Upper lobe of left lung (tissue), 6 donors: ENCODE results near the gene RASGRP3. TPM values are rescaled to one million over a fixed set of nuclear protein-coding genes. Genes with fewer than 3 reads are reported as not detected.
"Not testable (repeated sequence)": the region's sequence is repeated elsewhere in the genome, so short reads cannot be mapped to it uniquely, and the experiment has no call there.

Source experiments
- ATAC-seq, 2 donors: fragments of 200-7000 bp; cut with Tn5 transposase; one replicate each; pipeline ENCODE4 v1.9.1; 2022; ENCODE audit warnings: mild to moderate bottlenecking in 2 of 2, moderate library complexity in 2 of 2; ENCODE audit not compliant: low FRiP score in 2 of 2
- DNase-seq, 2 donors: peaks; one replicate each; pipeline ENCODE4 v3.0.0-alpha.2; 2019 to 2020
- H3K27ac ChIP-seq, 4 donors: fragments of 200-600 bp; sonication (generic); one replicate each; pipeline ENCODE4 v1.5.1; 2016 to 2019
- H3K27me3 ChIP-seq, 4 donors: fragments of 200-600 bp; sonication (generic); one replicate each; pipeline ENCODE4 v1.5.1; 2017 to 2019
- H3K36me3 ChIP-seq, 4 donors: fragments of 200-600 bp; sonication (generic); one replicate each; pipeline ENCODE4 v1.5.1; 2016 to 2019
- H3K4me1 ChIP-seq, 4 donors: fragments of 200-600 bp; sonication (generic); one replicate each; pipeline ENCODE4 v1.5.1; 2018 to 2019
- H3K4me3 ChIP-seq, 4 donors: fragments of 200-600 bp; sonication (generic); one replicate each; pipeline ENCODE4 v1.5.1; 2017 to 2019; ENCODE audit warnings: mild to moderate bottlenecking in 2 of 4, moderate library complexity in 1 of 4
- H3K9me3 ChIP-seq, 4 donors: fragments of 200-600 bp; sonication (generic); one replicate each; pipeline ENCODE4 v1.5.1; 2018 to 2019
- CTCF ChIP-seq, 6 experiments: fragments of 450-650 bp in 4 of 6; fragments of 200-600 bp in 2 of 6; sonication (generic) in 2 of 6; IDR thresholded peaks; one replicate each; pipeline ENCODE4 v1.5.1; 2016 to 2019; ENCODE audit warnings: antibody characterized with exemption in 6 of 6
- EP300 ChIP-seq, 4 donors: sonication (generic); formaldehyde crosslinking; IDR thresholded peaks; one replicate each; pipeline ENCODE4 v1.5.1; 2017; ENCODE audit warnings: antibody characterized with exemption in 4 of 4, control low read depth in 2 of 4
- POLR2A ChIP-seq, 4 donors: fragments of 450-650 bp; IDR thresholded peaks; one replicate each; pipeline ENCODE4 v1.5.1; 2016 to 2017; ENCODE audit warnings: antibody characterized with exemption in 4 of 4, mild to moderate bottlenecking in 2 of 4
- POLR2AphosphoS5 ChIP-seq, 2 donors: sonication (generic); formaldehyde crosslinking; IDR thresholded peaks; one replicate each; pipeline ENCODE4 v1.5.1; 2017; ENCODE audit warnings: antibody characterized with exemption in 2 of 2
- WGBS, 2 donors: methylation state at CpG; one replicate each; pipeline ENCODE4 v1.1.5; 2017 to 2018; 5-methylcytosine and 5-hydroxymethylcytosine counted together
- total RNA-seq, 6 donors: library from RNA; depleted of rRNA in 4 of 6; stranded (reverse); fragments of >200 nt in 4 of 6; gene quantifications; one replicate each; pipeline versions ENCODE4 v1.1.0 to v1.2.1, GENCODE V29; 2016 to 2021
- donor health status: DM: no; HTN: no; CAD: no; lungs with moderate emphysema.
- donor health status: DM: no; HTN: yes; CAD: no; lungs with severe emphysema.

The RASGRP3 gene
- total RNA-seq, 6 donors from 2014 or later = 7.0 to 34.6 (median 14.1) TPM

DNA sequence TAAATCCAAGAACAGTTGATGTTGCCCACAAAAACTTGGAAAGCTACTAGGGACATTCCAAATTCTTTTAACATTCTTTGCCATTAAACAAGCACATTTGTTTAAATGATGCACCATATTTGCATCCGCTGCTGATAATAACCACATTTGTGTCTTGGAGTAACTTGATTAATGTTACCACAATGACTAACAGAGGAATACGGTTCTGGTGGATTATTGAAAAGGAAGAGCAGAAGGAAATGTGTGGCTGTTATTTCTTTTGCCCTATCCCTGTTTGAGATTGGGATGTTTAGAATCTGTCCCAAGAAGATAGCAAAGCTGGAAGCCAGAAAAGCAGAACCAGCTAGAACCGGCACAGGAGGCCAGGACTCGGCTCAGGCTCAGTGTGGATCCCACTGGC is 39.2 kb upstream of the RASGRP3 start:
- Histone ChIP-seq H3K4me1 (peaks cover 0 to 19% (median 8%) of the 10 kb centered on the region in 4 donors), H3K27ac (peak overlapping the region in 3 of 4 donors; percentile 32 to 73 (median 53)), H3K4me3 (peak overlapping the region in 1 of 4 donors; percentile 18), H3K36me3 (no peaks in the 10 kb centered on the region), H3K27me3 (no peaks in the 10 kb centered on the region), H3K9me3 (no peaks in the 10 kb centered on the region)
- ATAC-seq (no peak), DNase-seq (no peak)
- WGBS, 2 donors = 32 to 35% methylated on average over 4 of the region's 4 CpGs
- TF ChIP-seq CTCF (IDR thresholded peaks at IDR 0.05) (no peak), EP300 (IDR thresholded peaks at IDR 0.05) (no peak), POLR2AphosphoS5 (IDR thresholded peaks at IDR 0.05) (no peak), POLR2A (IDR thresholded peaks at IDR 0.05) (no peak)

GRCh38 chr2:33437815-33438214 is 38.6 kb upstream of the RASGRP3 start:
- TF ChIP-seq POLR2A (IDR thresholded peaks at IDR 0.05) (no peak), EP300 (IDR thresholded peaks at IDR 0.05) (no peak), CTCF (IDR thresholded peaks at IDR 0.05) (no peak), POLR2AphosphoS5 (IDR thresholded peaks at IDR 0.05) (no peak)
- Histone ChIP-seq H3K4me1 (peaks cover 0 to 19% (median 8%) of the 10 kb centered on the region in 4 donors), H3K9me3 (no peaks in the 10 kb centered on the region), H3K27ac (peak overlapping the region; percentile 4 to 73 (median 42)), H3K27me3 (no peaks in the 10 kb centered on the region), H3K4me3 (peak overlapping the region in 1 of 4 donors; percentile 18), H3K36me3 (no peaks in the 10 kb centered on the region)
- DNase-seq = no peak
- WGBS, 2 donors = 32 to 44% methylated on average over 2 of the region's 2 CpGs
- ATAC-seq = no peak

DNA sequence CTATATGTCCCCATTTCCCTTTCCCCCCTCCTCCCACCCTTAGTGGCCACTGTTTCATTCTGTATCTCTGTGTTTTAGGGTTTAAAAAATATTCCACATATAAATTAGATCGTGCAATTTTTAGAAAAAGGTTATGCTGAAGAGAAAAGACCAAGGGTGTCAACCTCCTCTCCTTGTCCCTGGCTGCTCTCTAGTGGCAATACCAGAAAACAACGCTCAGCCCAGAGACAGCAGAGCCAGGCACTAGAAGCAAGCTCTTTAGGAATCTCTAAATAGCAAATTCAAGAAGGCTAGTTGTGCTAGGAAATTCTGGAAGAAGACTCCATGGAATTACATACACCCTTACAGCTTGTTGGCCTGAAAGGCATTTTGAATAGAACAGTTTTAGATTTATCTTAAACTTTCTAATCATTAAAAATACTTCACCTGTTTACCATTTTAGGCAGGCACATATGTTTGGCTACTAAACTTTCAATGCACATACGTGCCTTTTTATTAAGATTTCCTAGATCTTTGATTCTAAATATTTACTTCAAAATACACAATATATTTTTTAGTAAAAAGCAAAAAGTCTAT is 35.1 kb upstream of the RASGRP3 start:
- peak in 1 of 2 donors; percentile 39 for DNase-seq
- Histone ChIP-seq H3K4me1 (peaks cover 0 to 8% (median 3%) of the 10 kb centered on the region in 4 donors), H3K9me3 (no peaks in the 10 kb centered on the region), H3K36me3 (no peaks in the 10 kb centered on the region), H3K27ac (no peak overlapping the region), H3K4me3 (no peak overlapping the region), H3K27me3 (no peaks in the 10 kb centered on the region)
- TF ChIP-seq CTCF (IDR thresholded peaks at IDR 0.05) (peak in 5 of 6 experiments; percentile 26 to 52 (median 46)), EP300 (IDR thresholded peaks at IDR 0.05) (no peak)
- 33 to 39% methylated on average over 3 of the region's 3 CpGs for WGBS, 2 donors
- ATAC-seq = peak in 1 of 2 donors; percentile 73

- ATAC-seq, H3K27ac ChIP-seq: not testable (repeated sequence)
- WGBS, 2 donors = 97 to 98% methylated on average over 9 of the region's 9 CpGs
Observed at GRCh38 chr2:33442052-33442451, 34.4 kb upstream of the RASGRP3 start.

GRCh38 chr2:33442528-33443079 is 33.8 kb upstream of the RASGRP3 start:
- peak in 1 of 2 donors; percentile 46 for ATAC-seq
- Histone ChIP-seq H3K27me3 (no peaks in the 10 kb centered on the region), H3K36me3 (no peaks in the 10 kb centered on the region), H3K4me3 (no peak overlapping the region), H3K9me3 (no peaks in the 10 kb centered on the region), H3K27ac (no peak overlapping the region), H3K4me1 (peaks cover 0 to 4% (median 1%) of the 10 kb centered on the region in 4 donors)
- no peak for DNase-seq
- 66 to 73% methylated on average over 6 of the region's 6 CpGs for WGBS, 2 donors
- TF ChIP-seq CTCF (IDR thresholded peaks at IDR 0.05) = no peak
- no peak for TF ChIP-seq POLR2A (IDR thresholded peaks at IDR 0.05)
- TF ChIP-seq EP300 (IDR thresholded peaks at IDR 0.05) = no peak
- TF ChIP-seq POLR2AphosphoS5 (IDR thresholded peaks at IDR 0.05) = no peak

More at GRCh38 chr2:33442052-33442451, 34.4 kb upstream of the RASGRP3 start:
- not testable (repeated sequence) for H3K4me1 ChIP-seq, H3K4me3 ChIP-seq, H3K27me3 ChIP-seq, DNase-seq, H3K9me3 ChIP-seq, H3K36me3 ChIP-seq
